ENCODE measurements around the gene THSD7A.

- TF ChIP-seq POLR2A (IDR thresholded peaks at IDR 0.05) (no peak), CTCF (IDR thresholded peaks at IDR 0.05) (no peak)
These were observed 166.6 kb downstream of the THSD7A start for GRCh38 chr7:11665357-11665756.

Data from lower leg skin (tissue), 3 donors.